Mesendoderm (in vitro differentiated cells): ENCODE results near the gene KCNC3.
A peak's percentile ranks its signal among the peaks of the same experiment; 100 is the strongest.

Source experiments
- DNase-seq: peaks from one replicate; pipeline ENCODE4 v3.0.0; 2013
- H2AK5ac ChIP-seq: 2 replicates; pipeline ENCODE4 v1.6.1; 2013; ENCODE audit warnings: low read length, inconsistent platforms
- H2BK120ac ChIP-seq: 2 replicates; pipeline ENCODE4 v1.6.1; 2013; ENCODE audit warnings: low read depth, mild to moderate bottlenecking, low read length, moderate library complexity, mixed read lengths
- H2BK15ac ChIP-seq: replicated peaks from 2 replicates; pipeline ENCODE4 v1.6.1; 2013; ENCODE audit warnings: low read depth, mild to moderate bottlenecking, moderate library complexity
- H2BK5ac ChIP-seq: 2 replicates; pipeline ENCODE4 v1.6.1; 2013; ENCODE audit warnings: low read length, inconsistent platforms
- H3K18ac ChIP-seq: 2 replicates; pipeline ENCODE4 v1.6.1; 2013; ENCODE audit warnings: mild to moderate bottlenecking, low read length, mixed read lengths
- H3K23ac ChIP-seq: one replicate; pipeline ENCODE4 v1.6.1; 2013; ENCODE audit warnings: low read length
- H3K27ac ChIP-seq: 2 replicates; pipeline ENCODE4 v1.5.1; 2013; ENCODE audit warnings: low read depth, mild to moderate bottlenecking, inconsistent platforms, low read length, moderate library complexity
- H3K27me3 ChIP-seq: 2 replicates; pipeline ENCODE4 v1.6.1; 2013; ENCODE audit warnings: low read length, control low read depth, mild to moderate bottlenecking, inconsistent platforms; ENCODE audit not compliant: insufficient read depth, poor library complexity
- H3K36me3 ChIP-seq: 2 replicates; pipeline ENCODE4 v1.6.1; 2013; ENCODE audit warnings: low read length, inconsistent platforms; ENCODE audit not compliant: control insufficient read depth, insufficient read depth
- H3K4ac ChIP-seq: one replicate; pipeline ENCODE4 v1.6.1; 2013; ENCODE audit warnings: low read depth, mild to moderate bottlenecking, low read length, moderate library complexity
- H3K4me1 ChIP-seq: 2 replicates; pipeline ENCODE4 v1.6.1; 2013; ENCODE audit warnings: low read depth, low read length, inconsistent platforms; ENCODE audit not compliant: control insufficient read depth
- H3K4me2 ChIP-seq: 2 replicates; pipeline ENCODE4 v1.6.1; 2013; ENCODE audit warnings: low read length
- H3K4me3 ChIP-seq: 2 replicates; pipeline ENCODE4 v1.5.1; 2013; ENCODE audit warnings: mild to moderate bottlenecking, low read length
- H3K56ac ChIP-seq: one replicate; pipeline ENCODE4 v1.6.1; 2013; ENCODE audit warnings: low read length
- H3K79me1 ChIP-seq: 2 replicates; pipeline ENCODE4 v1.6.1; 2013; ENCODE audit warnings: low read length, inconsistent platforms
- H3K79me2 ChIP-seq: 2 replicates; pipeline ENCODE4 v1.6.1; 2013; ENCODE audit warnings: mild to moderate bottlenecking, low read length; ENCODE audit not compliant: control insufficient read depth, insufficient read depth
- H3K9ac ChIP-seq: 2 replicates; pipeline ENCODE4 v1.6.1; 2013; ENCODE audit warnings: low read length, inconsistent platforms
- H4K5ac ChIP-seq: one replicate; pipeline ENCODE4 v1.6.1; 2013; ENCODE audit warnings: low read length
- H4K8ac ChIP-seq: one replicate; pipeline ENCODE4 v1.6.1; 2013; ENCODE audit warnings: low read depth, mild to moderate bottlenecking, control low read depth, low read length, moderate library complexity
- WGBS: extraction: QIAGEN DNeasy Blood & Tissue Kit; methylation state at CpG from one replicate; pipeline ENCODE4 v1.1.7; 2013; ENCODE audit warnings: low lambda C conversion rate, missing lambda C conversion rate; ENCODE audit not compliant: insufficient coverage; ENCODE audit errors: extremely low coverage; 5-methylcytosine and 5-hydroxymethylcytosine counted together

KCNC3 gene

DNA sequence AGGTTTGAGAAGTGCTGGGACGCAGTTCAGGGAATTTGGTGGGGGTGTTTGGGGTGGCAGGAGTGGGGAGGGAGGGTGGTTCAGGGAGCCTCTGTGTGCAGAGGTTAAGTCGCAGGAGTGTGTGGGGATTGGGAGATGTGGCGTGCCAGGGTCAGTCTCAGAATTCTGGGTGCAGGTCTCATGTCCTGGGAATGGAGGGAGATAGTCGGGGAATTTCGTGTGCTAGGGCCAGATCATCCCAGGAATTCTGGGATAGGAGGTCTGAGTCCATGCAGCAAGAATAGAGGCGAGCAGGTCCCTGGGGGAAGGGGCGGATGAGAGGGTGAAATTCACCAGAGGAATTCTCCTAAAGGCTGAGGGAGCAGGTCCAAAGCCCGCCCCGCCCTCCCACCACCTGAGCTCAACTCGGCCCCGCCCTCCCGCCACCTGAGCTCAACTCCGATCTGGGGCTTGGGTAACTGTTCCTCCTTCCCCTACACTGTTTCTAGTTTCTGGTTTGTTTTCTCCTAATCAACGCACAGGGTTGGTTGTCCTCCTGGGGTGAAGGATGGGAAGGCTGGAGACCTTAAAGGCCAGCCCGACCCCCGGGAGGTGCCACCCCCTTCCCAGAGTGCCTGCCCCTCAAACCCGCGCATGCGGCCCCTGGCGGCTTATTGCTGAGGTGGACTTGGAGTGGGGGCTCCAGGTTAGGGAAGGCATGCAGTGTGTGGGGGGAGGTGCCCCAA lies 15.2 kb downstream of the KCNC3 start:
- peak overlapping the region; percentile 49 for H3K4me2 ChIP-seq
- H3K27me3 ChIP-seq: no peaks in the 10 kb centered on the region
- peak; percentile 84 for DNase-seq
- H3K4me3 ChIP-seq: no peak overlapping the region
- no peak overlapping the region for H3K4ac ChIP-seq
- H3K27ac ChIP-seq: no peak overlapping the region
- H3K79me2 ChIP-seq: no peaks in the 10 kb centered on the region
- H3K36me3 ChIP-seq: no peaks in the 10 kb centered on the region
- no peak overlapping the region for H4K8ac ChIP-seq
- no peak overlapping the region for H2BK15ac ChIP-seq
- no peak overlapping the region for H2AK5ac ChIP-seq
- H3K23ac ChIP-seq: no peak overlapping the region
- H2BK5ac ChIP-seq: no peak overlapping the region
- no peak overlapping the region for H4K5ac ChIP-seq
- peaks cover 4% of the 10 kb centered on the region for H3K4me1 ChIP-seq
- H2BK120ac ChIP-seq: no peak overlapping the region
- H3K18ac ChIP-seq: peak overlapping the region; percentile 28
- H3K56ac ChIP-seq: peak overlapping the region; percentile 64
- H3K9ac ChIP-seq: peak overlapping the region; percentile 47
- no CpG with 5 or more reads among the region's 20 CpGs for WGBS
- no peaks in the 10 kb centered on the region for H3K79me1 ChIP-seq

- no peak overlapping the region for H3K4me3 ChIP-seq
- H3K4ac ChIP-seq: no peak overlapping the region
- H3K9ac ChIP-seq: peak overlapping the region; percentile 54
- peak overlapping the region; percentile 29 for H3K4me2 ChIP-seq
- H3K4me1 ChIP-seq: peaks cover 4% of the 10 kb centered on the region
- no peak overlapping the region for H4K8ac ChIP-seq
- H2BK5ac ChIP-seq: no peak overlapping the region
- no peaks in the 10 kb centered on the region for H3K36me3 ChIP-seq
- H3K56ac ChIP-seq: peak overlapping the region; percentile 64
- H3K27me3 ChIP-seq: no peaks in the 10 kb centered on the region
- H4K5ac ChIP-seq: no peak overlapping the region
- no peak for DNase-seq
- no peak overlapping the region for H2AK5ac ChIP-seq
- H2BK120ac ChIP-seq: no peak overlapping the region
- no peaks in the 10 kb centered on the region for H3K79me1 ChIP-seq
- H3K23ac ChIP-seq: no peak overlapping the region
- no peak overlapping the region for H2BK15ac ChIP-seq
- H3K27ac ChIP-seq: no peak overlapping the region
- WGBS: no CpG with 5 or more reads among the region's 27 CpGs
- H3K79me2 ChIP-seq: no peaks in the 10 kb centered on the region
- H3K18ac ChIP-seq: peak overlapping the region; percentile 28
These were observed 16.0 kb downstream of the KCNC3 start for GRCh38 chr19:50312967-50313811.

- Histone ChIP-seq H3K36me3 (no peaks in the 10 kb centered on the region), H3K27me3 (no peaks in the 10 kb centered on the region), H3K23ac (no peak overlapping the region), H3K9ac (peak overlapping the region; percentile 68), H3K4me1 (peaks cover 4% of the 10 kb centered on the region), H3K18ac (peak overlapping the region; percentile 34), H2AK5ac (no peak overlapping the region), H3K27ac (no peak overlapping the region), H3K79me1 (no peaks in the 10 kb centered on the region), H4K8ac (no peak overlapping the region), H4K5ac (no peak overlapping the region), H3K4ac (peak overlapping the region; percentile 36), H3K79me2 (no peaks in the 10 kb centered on the region), H3K56ac (peak overlapping the region; percentile 71), H3K4me2 (peak overlapping the region; percentile 75), H3K4me3 (peak overlapping the region; percentile 44), H2BK5ac (no peak overlapping the region), H2BK120ac (no peak overlapping the region), H2BK15ac (no peak overlapping the region)
- peak; percentile 78 for DNase-seq
- no CpG with 5 or more reads among the region's 42 CpGs for WGBS
These were observed 17.2 kb downstream of the KCNC3 start for GRCh38 chr19:50311723-50312635.

DNA sequence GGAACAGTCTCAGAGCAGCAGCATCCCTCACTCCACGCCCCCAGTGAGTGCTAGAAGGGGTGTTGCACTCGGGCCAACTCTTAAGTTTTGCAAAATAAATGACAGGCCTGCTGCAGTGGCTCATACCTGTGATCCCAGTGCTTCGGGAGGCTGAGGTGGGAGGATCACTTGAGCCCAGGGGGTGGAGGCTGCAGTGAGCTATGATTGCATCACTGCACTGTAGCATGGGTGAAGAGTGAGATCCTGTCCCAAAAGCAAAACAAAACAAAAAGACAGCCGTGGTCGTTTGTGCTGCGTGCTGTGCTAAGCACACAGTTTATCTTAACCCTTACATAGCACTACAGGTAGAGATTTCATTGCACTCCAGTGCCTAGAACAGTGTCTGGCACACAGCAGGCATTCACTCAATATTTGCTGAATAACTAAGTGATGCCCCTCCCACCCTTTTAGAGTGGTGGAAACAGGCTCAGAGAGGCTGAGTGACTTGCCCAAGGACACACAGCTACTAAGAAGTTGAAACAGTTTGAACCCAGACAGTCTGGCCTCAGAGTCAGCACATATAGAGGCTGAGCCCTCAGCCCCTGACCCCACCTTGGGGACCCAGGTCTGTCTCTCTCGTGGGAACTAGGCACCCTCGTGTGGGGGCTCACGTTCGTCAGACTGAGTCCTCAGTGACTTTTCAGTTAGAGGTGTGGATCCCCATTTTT lies 18.3 kb downstream of the KCNC3 start:
- H4K8ac ChIP-seq: no peak overlapping the region
- no peak overlapping the region for H3K18ac ChIP-seq
- no peak overlapping the region for H3K56ac ChIP-seq
- H2BK120ac ChIP-seq: no peak overlapping the region
- no peaks in the 10 kb centered on the region for H3K79me2 ChIP-seq
- DNase-seq: no peak
- H3K4me3 ChIP-seq: no peak overlapping the region
- H3K4ac ChIP-seq: no peak overlapping the region
- H4K5ac ChIP-seq: no peak overlapping the region
- H3K79me1 ChIP-seq: no peaks in the 10 kb centered on the region
- H3K27ac ChIP-seq: no peak overlapping the region
- WGBS: no CpG with 5 or more reads among the region's 10 CpGs
- no peak overlapping the region for H2AK5ac ChIP-seq
- no peak overlapping the region for H3K9ac ChIP-seq
- no peak overlapping the region for H2BK15ac ChIP-seq
- H3K4me2 ChIP-seq: no peak overlapping the region
- no peaks in the 10 kb centered on the region for H3K27me3 ChIP-seq
- no peak overlapping the region for H3K23ac ChIP-seq
- peaks cover 4% of the 10 kb centered on the region for H3K4me1 ChIP-seq
- no peak overlapping the region for H2BK5ac ChIP-seq
- H3K36me3 ChIP-seq: no peaks in the 10 kb centered on the region

GRCh38 chr19:50309396-50310125 lies 19.6 kb downstream of the KCNC3 start:
- DNase-seq: no peak
- Histone ChIP-seq H2AK5ac (no peak overlapping the region), H3K27ac (no peak overlapping the region), H2BK15ac (no peak overlapping the region), H3K4me2 (no peak overlapping the region), H3K4ac (no peak overlapping the region), H4K8ac (no peak overlapping the region), H3K36me3 (no peaks in the 10 kb centered on the region), H4K5ac (no peak overlapping the region), H2BK5ac (no peak overlapping the region), H3K9ac (no peak overlapping the region), H3K79me1 (no peaks in the 10 kb centered on the region), H3K79me2 (no peaks in the 10 kb centered on the region), H3K18ac (no peak overlapping the region), H3K23ac (no peak overlapping the region), H3K27me3 (no peaks in the 10 kb centered on the region), H3K4me3 (no peak overlapping the region), H3K56ac (no peak overlapping the region), H3K4me1 (peaks cover 4% of the 10 kb centered on the region), H2BK120ac (no peak overlapping the region)
- no CpG with 5 or more reads among the region's 16 CpGs for WGBS
